ENCODE measurements around the gene EHMT1. TPM values are rescaled to one million over a fixed set of nuclear protein-coding genes. Genes with fewer than 3 reads are reported as not detected.

EHMT1 gene
- 40.2 and 50.2 TPM in 2 replicates for total RNA-seq

GRCh38 chr9:137618105-137619067 lies at the start of gene EHMT1:
Gene EHMT1, plus strand, starts transcription at chr9:137619005. Its CDS starts 24 bp downstream, at chr9:137619029.

GRCh38 chr9:137578518-137579258 lies 40.1 kb upstream of the EHMT1 start, which contains the start of gene DPH7:
Gene DPH7, minus strand, starts transcription at chr9:137578925. Its CDS starts 148 bp downstream, at chr9:137578777.

GRCh38 chr9:137590469-137591383 lies 28.1 kb upstream of the EHMT1 start, which contains the start of gene ZMYND19:
Gene ZMYND19, minus strand, starts transcription at chr9:137590512. Its CDS starts 249 bp downstream, at chr9:137590263.

GRCh38 chr9:137605121-137606004 lies 13.4 kb upstream of the EHMT1 start, which contains the start of gene ARRDC1:
Gene ARRDC1, plus strand, starts transcription at chr9:137605686. Its CDS starts 32 bp downstream, at chr9:137605718.

GRCh38 chr9:137877506-137878122 lies 258.8 kb downstream of the EHMT1 start, which contains the start of gene CACNA1B:
Gene CACNA1B, plus strand, starts transcription at chr9:137877782. Its CDS starts 152 bp downstream, at chr9:137877934.

Other genes with a start within 250 kb of the EHMT1 start
- gene EXD3, start 195.8 kb upstream of the EHMT1 start, total RNA-seq = 7.3 and 22.8 TPM in 2 replicates
- gene NOXA1, start 195.6 kb upstream of the EHMT1 start, total RNA-seq = 0.18 TPM in 1 of 2 replicates, not detected in the other
- 0.86 TPM in 1 of 2 replicates, not detected in the other for gene ENTPD8, start 177.6 kb upstream of the EHMT1 start, total RNA-seq
- gene NSMF, start 159.7 kb upstream of the EHMT1 start, total RNA-seq = 39.5 and 45.0 TPM in 2 replicates
- under 0.01 TPM in 1 of 2 replicates, not detected in the other for gene PNPLA7, start 68.6 kb upstream of the EHMT1 start, total RNA-seq
- 77.3 and 101 TPM in 2 replicates for gene MRPL41, start 67.1 kb upstream of the EHMT1 start, total RNA-seq
- gene DPH7, start 40.1 kb upstream of the EHMT1 start, total RNA-seq = 17.6 and 18.3 TPM in 2 replicates
- 14.4 and 19.7 TPM in 2 replicates for gene ZMYND19, start 28.5 kb upstream of the EHMT1 start, total RNA-seq
- 14.5 and 31.1 TPM in 2 replicates for gene ARRDC1, start 13.3 kb upstream of the EHMT1 start, total RNA-seq